Iris pigment epithelial cell (primary cell): ENCODE data around the gene SET.

Source experiments
- DNase-seq: peaks from one replicate; pipeline ENCODE4 v3.0.0-alpha.2; 2011; ENCODE audit warnings: low read depth

The SET gene

GRCh38 chr9:128713411-128713780 is 24.4 kb downstream of the SET start:
- DNase-seq: no peak

- no peak for DNase-seq
Measured at GRCh38 chr9:128713941-128714573, 25.0 kb downstream of the SET start.

GRCh38 chr9:128714586-128715435 is 25.8 kb downstream of the SET start:
- no peak for DNase-seq

GRCh38 chr9:128715436-128715750 is 26.4 kb downstream of the SET start:
- DNase-seq: no peak

GRCh38 chr9:128716581-128717254 is 27.7 kb downstream of the SET start:
- DNase-seq: no peak

- no peak for DNase-seq
Measured at GRCh38 chr9:128718047-128718446, 29.0 kb downstream of the SET start.

- DNase-seq: no peak
Measured at GRCh38 chr9:128718475-128718874, 29.5 kb downstream of the SET start.

- DNase-seq: no peak
Measured at GRCh38 chr9:128719919-128720605, 31.0 kb downstream of the SET start.

GRCh38 chr9:128720841-128721486 is 31.9 kb downstream of the SET start:
- DNase-seq: no peak

- DNase-seq: no peak
Measured at GRCh38 chr9:128721487-128722010, 32.5 kb downstream of the SET start.

GRCh38 chr9:128722380-128723351 is 33.6 kb downstream of the SET start:
- DNase-seq: no peak

GRCh38 chr9:128723352-128723865 is 34.4 kb downstream of the SET start:
- no peak for DNase-seq

- DNase-seq: peak; percentile 99
Measured at GRCh38 chr9:128723866-128724743, 35.1 kb downstream of the SET start, which contains the start of gene ZDHHC12. ZDHHC12 (minus strand) TSS chr9:128724127; CDS start chr9:128724093, 34 bp downstream.

GRCh38 chr9:128724744-128725211 is 35.8 kb downstream of the SET start:
- peak; percentile 86 for DNase-seq

- DNase-seq: no peak
Measured at GRCh38 chr9:128727640-128728248, 38.7 kb downstream of the SET start.

GRCh38 chr9:128728298-128728697 is 39.3 kb downstream of the SET start:
- no peak for DNase-seq

GRCh38 chr9:128729302-128729701 is 40.3 kb downstream of the SET start:
- DNase-seq: no peak

GRCh38 chr9:128729766-128730517 is 40.9 kb downstream of the SET start:
- DNase-seq: no peak
